Immature natural killer cell (primary cell): ENCODE results near the gene PROZ. TPM values are rescaled to one million over a fixed set of nuclear protein-coding genes. Genes with fewer than 3 reads are reported as not detected.

Experiments
- polyA plus RNA-seq, 3 donors: library from polyadenylated mRNA; unstranded; fragments of 300-500 nt; fragmentation: Illumina TruSeq; gene quantifications; one replicate each; pipeline ENCODE4 v1.2.3, GENCODE V29; 2021

PROZ gene
- polyA plus RNA-seq, 3 donors from 2014 or later, result not detected

Other genes starting within 250 kb of the PROZ start
- under 1 TPM in 1 of 3 donors, not detected in 2; 0.82 TPM for gene MCF2L, start 189.4 kb upstream of the PROZ start, polyA plus RNA-seq
- under 1 TPM in 1 of 3 donors, not detected in 2; 0.77 TPM for gene F7, start 52.9 kb upstream of the PROZ start, polyA plus RNA-seq
- gene F10, start 35.8 kb upstream of the PROZ start, polyA plus RNA-seq, result not detected
- gene PCID2, start 50.0 kb downstream of the PROZ start, polyA plus RNA-seq, result 10 to 100 TPM; 47.8 to 63.2 (median 60.2) TPM
- 10 to 100 TPM; 27.8 to 56.4 (median 53.3) TPM for gene CUL4A, start 51.0 kb downstream of the PROZ start, polyA plus RNA-seq
- gene LAMP1, start 138.6 kb downstream of the PROZ start, polyA plus RNA-seq, result 10 to 100 TPM; 23.4 to 48.9 (median 27.8) TPM
- gene GRTP1, start 205.5 kb downstream of the PROZ start, polyA plus RNA-seq, result under 1 TPM in 1 of 3 donors, not detected in 2; 0.17 TPM